OCI-M2 (cell line): Measurements from ENCODE around the gene BAIAP2L2.

Source experiments
- DNase-seq: peaks from one replicate; lab custom pipeline; 2025; ENCODE audit not compliant: unreplicated experiment; lab: John Stamatoyannopoulos, UW

The BAIAP2L2 gene

GRCh38 chr22:38108561-38109319, 1.7 kb downstream of the BAIAP2L2 start:
- no peak for DNase-seq

- no peak for DNase-seq
Observed at GRCh38 chr22:38107692-38108515, 2.6 kb downstream of the BAIAP2L2 start.

- no peak for DNase-seq
Observed at GRCh38 chr22:38106814-38107578, 3.5 kb downstream of the BAIAP2L2 start.

- no peak for DNase-seq
Observed at GRCh38 chr22:38104084-38104483, 6.4 kb downstream of the BAIAP2L2 start.

GRCh38 chr22:38103641-38104040, 6.8 kb downstream of the BAIAP2L2 start:
- no peak for DNase-seq

GRCh38 chr22:38098410-38099249, 11.9 kb downstream of the BAIAP2L2 start:
- DNase-seq, result no peak

- no peak for DNase-seq
Observed at GRCh38 chr22:38097557-38098409, 12.7 kb downstream of the BAIAP2L2 start.

GRCh38 chr22:38097058-38097457, 13.4 kb downstream of the BAIAP2L2 start:
- no peak for DNase-seq

GRCh38 chr22:38089474-38089851, 21.0 kb downstream of the BAIAP2L2 start:
- no peak for DNase-seq

- no peak for DNase-seq
Observed at GRCh38 chr22:38088629-38089473, 21.6 kb downstream of the BAIAP2L2 start.

GRCh38 chr22:38087855-38088254, 22.6 kb downstream of the BAIAP2L2 start:
- DNase-seq, result no peak

- DNase-seq, result no peak
Observed at GRCh38 chr22:38086942-38087341, 23.5 kb downstream of the BAIAP2L2 start.

- DNase-seq, result no peak
Observed at GRCh38 chr22:38086001-38086845, 24.3 kb downstream of the BAIAP2L2 start.

- no peak for DNase-seq
Observed at GRCh38 chr22:38085501-38085900, 25.0 kb downstream of the BAIAP2L2 start.

- DNase-seq, result no peak
Observed at GRCh38 chr22:38085056-38085455, 25.4 kb downstream of the BAIAP2L2 start.

- no peak for DNase-seq
Observed at GRCh38 chr22:38083931-38084631, 26.4 kb downstream of the BAIAP2L2 start, which contains the start of gene SLC16A8. SLC16A8 (minus strand) TSS chr22:38084184; CDS start chr22:38082873, 1,311 bp downstream.
